IPS-NIHi11 (cell line): ENCODE data around the gene CLSTN2.
"Not testable (repeated sequence)": the region's sequence is repeated elsewhere in the genome, so short reads cannot be mapped to it uniquely, and the experiment has no call there.

Experiments used
- DNase-seq: peaks from one replicate; pipeline ENCODE4 v3.0.0; 2012; ENCODE audit warnings: mixed read lengths, low spot score

Gene CLSTN2

GRCh38 chr3:140423146-140423545, 488.2 kb downstream of the CLSTN2 start:
- no peak for DNase-seq

GRCh38 chr3:140423574-140423973, 488.6 kb downstream of the CLSTN2 start:
- not testable (repeated sequence) for DNase-seq

- DNase-seq, result no peak
These were observed 489.2 kb downstream of the CLSTN2 start for GRCh38 chr3:140424211-140424610.

GRCh38 chr3:140424726-140425125, 489.7 kb downstream of the CLSTN2 start:
- DNase-seq, result no peak

- DNase-seq, result no peak
These were observed 492.8 kb downstream of the CLSTN2 start for GRCh38 chr3:140427786-140428185.

GRCh38 chr3:140428380-140428779, 493.4 kb downstream of the CLSTN2 start:
- DNase-seq, result no peak

GRCh38 chr3:140429791-140430190, 494.8 kb downstream of the CLSTN2 start:
- DNase-seq, result no peak

GRCh38 chr3:140430494-140430893, 495.5 kb downstream of the CLSTN2 start:
- DNase-seq, result no peak

GRCh38 chr3:140432229-140432669, 497.3 kb downstream of the CLSTN2 start:
- DNase-seq, result no peak

GRCh38 chr3:140433431-140433830, 498.4 kb downstream of the CLSTN2 start:
- DNase-seq, result no peak

- DNase-seq, result no peak
These were observed 499.4 kb downstream of the CLSTN2 start for GRCh38 chr3:140434261-140434905.

GRCh38 chr3:140436421-140436820, 501.4 kb downstream of the CLSTN2 start:
- no peak for DNase-seq

- DNase-seq, result no peak
These were observed 503.9 kb downstream of the CLSTN2 start for GRCh38 chr3:140438736-140439470.

- no peak for DNase-seq
These were observed 504.5 kb downstream of the CLSTN2 start for GRCh38 chr3:140439527-140439926.

- DNase-seq, result no peak
These were observed 505.5 kb downstream of the CLSTN2 start for GRCh38 chr3:140440446-140440845.

- DNase-seq, result no peak
These were observed 506.0 kb downstream of the CLSTN2 start for GRCh38 chr3:140441006-140441405.

GRCh38 chr3:140442621-140443020, 507.6 kb downstream of the CLSTN2 start:
- DNase-seq, result no peak

- no peak for DNase-seq
These were observed 508.1 kb downstream of the CLSTN2 start for GRCh38 chr3:140443073-140443472.

- DNase-seq, result no peak
These were observed 508.8 kb downstream of the CLSTN2 start for GRCh38 chr3:140443806-140444205.

GRCh38 chr3:140446734-140447133, 511.7 kb downstream of the CLSTN2 start:
- no peak for DNase-seq

- no peak for DNase-seq
These were observed 512.2 kb downstream of the CLSTN2 start for GRCh38 chr3:140447136-140447535.

GRCh38 chr3:140448001-140448400, 513.0 kb downstream of the CLSTN2 start:
- no peak for DNase-seq

- DNase-seq, result no peak
These were observed 514.6 kb downstream of the CLSTN2 start for GRCh38 chr3:140449413-140450256.
